IMR-90 (cell line): ENCODE results near the gene PLXDC1.

ENCODE experiments used
- BHLHE40 ChIP-seq: fragments of 150-350 bp; IDR thresholded peaks from 2 replicates; pipeline ENCODE4 v1.6.1; 2016; ENCODE audit warnings: mild to moderate bottlenecking, low read depth, low read length
- CEBPB ChIP-seq: IDR thresholded peaks from 2 replicates; pipeline ENCODE4 v1.6.1; 2012; ENCODE audit warnings: low read depth, low read length, improper control_type of control experiment
- CTCF ChIP-seq: conservative IDR thresholded peaks from 2 replicates; pipeline ENCODE4 v1.5.1; 2012; ENCODE audit warnings: mild to moderate bottlenecking, low read depth, low read length, improper control_type of control experiment
- FOS ChIP-seq: fragments of 150-350 bp; IDR thresholded peaks from 2 replicates; pipeline ENCODE4 v1.6.1; 2016; ENCODE audit warnings: low read depth, low read length
- MAFK ChIP-seq: IDR thresholded peaks from 2 replicates; pipeline ENCODE4 v1.6.1; 2012; ENCODE audit warnings: low read depth, low read length, improper control_type of control experiment
- MXI1 ChIP-seq: IDR thresholded peaks from 2 replicates; pipeline ENCODE4 v1.6.1; 2012; ENCODE audit warnings: low read depth, mild to moderate bottlenecking, low read length, moderate library complexity, borderline replicate concordance
- POLR2A ChIP-seq: IDR thresholded peaks from 2 replicates; pipeline ENCODE4 v1.6.1; 2012; ENCODE audit warnings: mild to moderate bottlenecking, low read depth, low read length
- RAD21 ChIP-seq: IDR thresholded peaks from 2 replicates; pipeline ENCODE4 v1.6.1; 2012; ENCODE audit warnings: low read length, improper control_type of control experiment
- RFX5 ChIP-seq: IDR thresholded peaks from 2 replicates; pipeline ENCODE4 v1.8.0; 2012; ENCODE audit warnings: low read depth, mild to moderate bottlenecking, low read length, moderate library complexity
- SMC3 ChIP-seq: fragments of 150-350 bp; IDR thresholded peaks from 2 replicates; pipeline ENCODE4 v1.6.1; 2016; ENCODE audit warnings: low read depth, mild to moderate bottlenecking, antibody characterized with exemption, low read length, moderate library complexity
- USF2 ChIP-seq: fragments of 150-350 bp; IDR thresholded peaks from 2 replicates; pipeline ENCODE4 v1.6.1; 2017; ENCODE audit warnings: mild to moderate bottlenecking, antibody characterized with exemption, low read length, low read depth

GRCh38 chr17:39063681-39064069, 87.8 kb downstream of the PLXDC1 start:
- no peak for TF ChIP-seq CTCF
- TF ChIP-seq MXI1, result no peak
- no peak for TF ChIP-seq CEBPB
- TF ChIP-seq RAD21, result no peak
- no peak for TF ChIP-seq BHLHE40
- no peak for TF ChIP-seq POLR2A
- TF ChIP-seq MAFK, result no peak
- TF ChIP-seq FOS, result no peak
- no peak for TF ChIP-seq USF2
- no peak for TF ChIP-seq RFX5
- no peak for TF ChIP-seq SMC3
